GM13976 (cell line): Measurements from ENCODE around the gene ENKD1.

ENCODE experiments used
- DNase-seq: peaks from one replicate; pipeline ENCODE4 v3.0.0; 2012; ENCODE audit warnings: low spot score
- in situ Hi-C: fragments of 300-500 bp; cut with MboI; formaldehyde crosslinking; loops from one replicate; pipeline ENCODE4 v1.12.0; 2022; ENCODE audit warnings: low sequenced_read_pairs, mixed read lengths, inconsistent platforms; ENCODE audit not compliant: unreplicated experiment
- TF ChIP-seq, protein P1 (sequence below): IDR thresholded peaks from 2 replicates; pipeline ENCODE4 v1.5.1; 2012; ENCODE audit warnings: borderline replicate concordance, mild to moderate bottlenecking; ENCODE audit not compliant: insufficient read depth; ENCODE audit errors: extremely low read depth, missing control alignments, control extremely low read depth

ENKD1 gene

DNA sequence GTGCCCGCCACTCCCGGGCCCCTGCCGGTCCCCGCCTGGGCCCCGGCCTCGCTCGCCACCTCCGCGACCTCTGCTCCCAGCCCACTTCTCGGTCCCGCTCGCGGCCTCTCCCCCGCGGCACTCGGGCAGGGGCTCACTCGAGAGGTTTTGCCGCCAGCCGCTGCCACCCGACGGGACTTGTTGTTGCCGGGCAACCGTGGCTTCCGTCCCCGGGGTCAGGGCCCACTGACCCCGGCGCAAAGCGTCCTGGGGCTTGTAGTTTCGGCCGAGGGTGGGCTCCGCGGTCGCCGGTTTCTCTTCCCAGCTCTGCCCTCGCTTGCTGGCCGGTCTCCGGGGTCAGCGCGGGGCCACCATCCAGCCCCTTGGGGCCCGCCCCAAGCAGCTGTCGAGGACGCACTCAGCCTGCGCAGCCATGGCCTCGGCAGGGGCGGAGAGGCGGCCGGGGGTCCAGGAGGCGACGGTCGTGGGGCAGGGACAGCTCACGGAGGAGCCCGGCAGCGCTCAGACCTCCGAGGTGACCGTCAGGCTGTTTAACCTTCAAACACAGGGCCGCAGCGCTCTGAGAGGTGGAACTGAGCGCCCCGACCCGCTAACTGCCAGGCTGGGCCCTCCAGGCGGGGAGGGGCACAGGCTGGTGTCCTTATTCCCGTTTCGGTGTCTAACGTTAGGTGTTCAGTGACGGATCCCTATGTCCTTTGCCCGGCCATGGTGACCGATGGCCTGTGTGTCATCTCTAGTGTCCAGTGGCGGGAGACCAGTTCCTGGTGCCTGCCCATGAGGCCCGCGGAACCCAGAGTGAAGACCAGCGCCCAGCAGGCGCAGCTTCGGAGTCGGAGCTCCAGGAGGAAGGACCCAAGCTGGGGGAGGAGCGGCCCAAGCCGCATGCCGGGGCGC lies at the start of gene ENKD1, which contains the start of gene C16orf86:
Gene ENKD1 (minus strand): TSS at position 192 of the 894 bp plus-strand sequence. CDS start 308 bp downstream, outside the sequence.
Gene C16orf86 (plus strand): TSS at position 256 of the 894 bp plus-strand sequence. CDS start 157 bp downstream, at position 413.
- TF ChIP-seq, protein P1, sequence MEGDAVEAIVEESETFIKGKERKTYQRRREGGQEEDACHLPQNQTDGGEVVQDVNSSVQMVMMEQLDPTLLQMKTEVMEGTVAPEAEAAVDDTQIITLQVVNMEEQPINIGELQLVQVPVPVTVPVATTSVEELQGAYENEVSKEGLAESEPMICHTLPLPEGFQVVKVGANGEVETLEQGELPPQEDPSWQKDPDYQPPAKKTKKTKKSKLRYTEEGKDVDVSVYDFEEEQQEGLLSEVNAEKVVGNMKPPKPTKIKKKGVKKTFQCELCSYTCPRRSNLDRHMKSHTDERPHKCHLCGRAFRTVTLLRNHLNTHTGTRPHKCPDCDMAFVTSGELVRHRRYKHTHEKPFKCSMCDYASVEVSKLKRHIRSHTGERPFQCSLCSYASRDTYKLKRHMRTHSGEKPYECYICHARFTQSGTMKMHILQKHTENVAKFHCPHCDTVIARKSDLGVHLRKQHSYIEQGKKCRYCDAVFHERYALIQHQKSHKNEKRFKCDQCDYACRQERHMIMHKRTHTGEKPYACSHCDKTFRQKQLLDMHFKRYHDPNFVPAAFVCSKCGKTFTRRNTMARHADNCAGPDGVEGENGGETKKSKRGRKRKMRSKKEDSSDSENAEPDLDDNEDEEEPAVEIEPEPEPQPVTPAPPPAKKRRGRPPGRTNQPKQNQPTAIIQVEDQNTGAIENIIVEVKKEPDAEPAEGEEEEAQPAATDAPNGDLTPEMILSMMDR: no peak
- in situ Hi-C loops: no loop called here
- DNase-seq: peak; percentile 96

DNA sequence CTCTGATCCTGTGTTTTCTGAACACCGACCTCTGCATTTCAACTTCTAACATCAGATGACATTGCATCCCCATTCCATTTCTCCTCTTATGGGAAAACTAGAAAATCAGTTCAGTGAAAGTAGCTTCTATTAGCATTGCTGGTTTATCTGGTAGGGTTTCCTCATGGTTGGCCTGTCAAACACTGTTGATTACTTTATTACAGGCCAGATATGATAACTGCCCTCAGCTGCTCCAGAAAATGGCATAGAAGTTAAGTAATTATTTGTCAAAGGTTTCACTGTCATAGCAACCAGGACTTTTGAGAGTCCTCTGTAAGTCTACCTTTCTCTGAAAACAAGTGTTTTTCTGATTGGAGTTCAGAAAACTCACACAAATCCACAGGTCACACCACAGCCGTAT lies 49.5 kb upstream of the ENKD1 start:
- in situ Hi-C loops: no loop called here
- TF ChIP-seq, protein P1: no peak
- DNase-seq: no peak

DNA sequence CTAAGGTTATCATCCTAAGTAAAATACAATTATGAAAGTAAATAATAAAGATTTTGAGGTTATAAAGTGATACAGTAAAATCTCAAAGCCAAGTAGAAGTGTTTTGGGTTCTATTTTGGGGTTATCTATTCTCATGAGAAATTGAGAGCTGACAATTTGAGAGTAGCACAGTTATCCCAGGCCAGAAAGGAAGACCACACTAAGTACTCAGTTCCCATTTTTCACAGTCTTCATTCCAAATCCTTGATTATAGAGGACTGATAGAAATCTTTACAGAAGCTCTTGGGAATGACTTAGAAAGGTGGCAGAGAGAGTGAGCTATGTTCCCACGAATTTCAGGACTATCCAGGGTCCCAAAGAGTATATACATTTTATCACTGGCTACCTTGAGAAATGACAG lies 48.0 kb upstream of the ENKD1 start:
- TF ChIP-seq, protein P1: no peak
- DNase-seq: no peak
- in situ Hi-C loops: no loop called here

DNA sequence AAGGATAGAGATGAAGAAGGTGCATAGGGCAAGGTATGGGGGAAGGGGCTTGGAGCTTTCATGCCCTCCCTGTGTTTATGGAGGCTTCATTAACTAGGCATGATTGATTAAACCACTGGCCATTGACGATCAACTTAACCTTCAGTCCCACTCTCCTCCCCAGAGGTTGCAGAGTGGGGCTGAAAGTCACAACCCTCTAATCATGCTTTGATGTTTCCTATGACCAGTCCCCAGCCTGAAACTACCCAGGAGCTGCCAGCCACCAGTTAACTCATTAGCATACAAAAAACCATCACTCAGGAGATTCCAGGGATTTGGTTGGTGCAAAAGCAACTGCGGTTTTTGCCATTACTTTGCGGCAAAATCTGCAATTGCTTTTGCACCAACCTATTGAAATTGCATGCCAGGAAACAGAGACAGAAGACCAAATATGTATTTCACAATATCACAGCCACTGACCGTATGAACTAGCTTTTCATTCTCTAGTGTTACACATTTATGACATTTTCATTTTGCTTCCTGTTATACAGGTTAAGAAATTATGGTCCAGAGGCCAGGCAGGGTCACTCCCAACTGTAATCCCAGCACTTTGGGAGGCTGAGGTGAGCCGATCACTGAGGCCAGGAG lies 47.2 kb upstream of the ENKD1 start:
- no peak for DNase-seq
- TF ChIP-seq, protein P1: no peak
- in situ Hi-C loops: no loop called here

- TF ChIP-seq, protein P1: no peak
- DNase-seq: no peak
- in situ Hi-C loops: no loop called here
Measured at GRCh38 chr16:67710607-67711006, 44.1 kb upstream of the ENKD1 start.

DNA sequence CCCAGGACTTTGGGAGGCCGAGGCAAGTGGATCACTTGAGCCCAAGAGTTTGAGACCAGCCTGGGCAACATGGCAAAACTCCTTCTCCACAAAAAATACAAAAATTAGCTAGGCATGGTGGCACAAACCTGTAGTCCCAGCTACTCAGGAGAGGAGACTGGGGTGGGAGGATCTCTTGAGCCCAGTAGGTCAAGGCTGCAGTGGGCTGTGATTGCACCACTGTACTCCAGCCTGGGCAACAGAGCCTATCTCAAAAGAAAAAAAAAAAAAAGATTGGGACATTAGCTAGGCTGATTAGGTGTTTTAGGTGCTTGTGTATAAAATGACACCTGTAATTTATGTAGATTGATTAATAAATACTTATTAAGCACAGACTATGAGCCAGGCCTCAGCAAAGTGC lies 42.5 kb upstream of the ENKD1 start:
- TF ChIP-seq, protein P1: no peak
- in situ Hi-C loops: no loop called here
- no peak for DNase-seq
